Activated B cell treated with CpG ODN at 0.5 μM for 24 hours (primary cell): ENCODE data around the gene NCS1. TPM values are rescaled to one million over a fixed set of nuclear protein-coding genes. Genes with fewer than 3 reads are reported as not detected.

ENCODE experiments used
- ATAC-seq: fragments of 200-7000 bp; cut with Tn5 transposase; one replicate; pipeline ENCODE4 v1.10.0; 2021; ENCODE audit warnings: low read depth, mild to moderate bottlenecking, moderate library complexity
- CTCF ChIA-PET: fragments of 350-600 bp; sonication (Branson Sonifier 250); formaldehyde crosslinking; loops from one replicate; lab custom pipeline; 2021; ENCODE audit warnings: antibody characterized with exemption; lab: Charles Lee
- POLR2A ChIA-PET: fragments of 350-600 bp; sonication (Branson Sonifier 250); formaldehyde crosslinking; loops from one replicate; lab custom pipeline; 2021; ENCODE audit warnings: antibody characterized with exemption; lab: Charles Lee
- DNase-seq: peaks from one replicate; pipeline ENCODE4 v3.0.0; 2022
- H3K27ac Mint-ChIP-seq: one replicate; pipeline ENCODE4 v1.8.0; 2020; ENCODE audit warnings: mixed read lengths
- H3K27me3 Mint-ChIP-seq: one replicate; pipeline ENCODE4 v1.8.0; 2021; ENCODE audit warnings: mixed read lengths
- H3K36me3 Mint-ChIP-seq: one replicate; pipeline ENCODE4 v1.8.0; 2021; ENCODE audit warnings: low read depth, mixed read lengths
- H3K4me1 Mint-ChIP-seq: one replicate; pipeline ENCODE4 v1.8.0; 2021; ENCODE audit warnings: mixed read lengths
- H3K4me3 Mint-ChIP-seq: one replicate; pipeline ENCODE4 v1.8.0; 2020; ENCODE audit warnings: mild to moderate bottlenecking, mixed read lengths
- H3K9me3 Mint-ChIP-seq: one replicate; pipeline ENCODE4 v1.8.0; 2020; ENCODE audit warnings: mixed read lengths
- intact Hi-C: fragments of 100-400 bp; cut with micrococcal nuclease; formaldehyde crosslinking; loops from one replicate; pipeline ENCODE4 v1.15.1; 2024
- total RNA-seq: library from RNA; stranded (reverse); gene quantifications from 2 replicates; pipeline ENCODE4 v1.2.3, GENCODE V29; 2022
- TF ChIP-seq, protein P1 (sequence below): fragments of 200-600 bp; IDR thresholded peaks from one replicate; pipeline ENCODE4 v1.8.0; 2022; ENCODE audit warnings: antibody characterized with exemption, mild to moderate bottlenecking

Gene NCS1
- total RNA-seq, 1 donor from 2014 or later = 0.24 TPM

- Mint-ChIP-seq H3K36me3 (no peaks in the 10 kb centered on the region), H3K27ac (no peak overlapping the region), H3K9me3 (no peaks in the 10 kb centered on the region), H3K4me3 (no peak overlapping the region), H3K4me1 (peaks cover 13% of the 10 kb centered on the region), H3K27me3 (peaks cover 31% of the 10 kb centered on the region)
- ATAC-seq (no peak), DNase-seq (no peak)
- TF ChIP-seq, protein P1, sequence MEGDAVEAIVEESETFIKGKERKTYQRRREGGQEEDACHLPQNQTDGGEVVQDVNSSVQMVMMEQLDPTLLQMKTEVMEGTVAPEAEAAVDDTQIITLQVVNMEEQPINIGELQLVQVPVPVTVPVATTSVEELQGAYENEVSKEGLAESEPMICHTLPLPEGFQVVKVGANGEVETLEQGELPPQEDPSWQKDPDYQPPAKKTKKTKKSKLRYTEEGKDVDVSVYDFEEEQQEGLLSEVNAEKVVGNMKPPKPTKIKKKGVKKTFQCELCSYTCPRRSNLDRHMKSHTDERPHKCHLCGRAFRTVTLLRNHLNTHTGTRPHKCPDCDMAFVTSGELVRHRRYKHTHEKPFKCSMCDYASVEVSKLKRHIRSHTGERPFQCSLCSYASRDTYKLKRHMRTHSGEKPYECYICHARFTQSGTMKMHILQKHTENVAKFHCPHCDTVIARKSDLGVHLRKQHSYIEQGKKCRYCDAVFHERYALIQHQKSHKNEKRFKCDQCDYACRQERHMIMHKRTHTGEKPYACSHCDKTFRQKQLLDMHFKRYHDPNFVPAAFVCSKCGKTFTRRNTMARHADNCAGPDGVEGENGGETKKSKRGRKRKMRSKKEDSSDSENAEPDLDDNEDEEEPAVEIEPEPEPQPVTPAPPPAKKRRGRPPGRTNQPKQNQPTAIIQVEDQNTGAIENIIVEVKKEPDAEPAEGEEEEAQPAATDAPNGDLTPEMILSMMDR = no peak
- ChIA-PET POLR2A (interaction anchor here (0.7 kb wide), 1 partner anchor 27 kb away, joined by 11 read pairs; no protein-coding TSS in a partner anchor), CTCF (no interaction called here)
- intact Hi-C loops = no loop called here
These were observed 27.5 kb upstream of the NCS1 start for GRCh38 chr9:130144703-130145102.

- TF ChIP-seq, protein P1 = no peak
- Mint-ChIP-seq H3K9me3 (no peaks in the 10 kb centered on the region), H3K27ac (no peak overlapping the region), H3K4me3 (no peak overlapping the region), H3K27me3 (peaks cover 31% of the 10 kb centered on the region), H3K36me3 (no peaks in the 10 kb centered on the region), H3K4me1 (peaks cover 8% of the 10 kb centered on the region)
- DNase-seq = no peak
- ChIA-PET POLR2A (interaction anchor here (0.6 kb wide), 1 partner anchor 1270 kb away, joined by 3 read pairs; no protein-coding TSS in a partner anchor), CTCF (no interaction called here)
- no peak for ATAC-seq
- intact Hi-C loops = no loop called here
These were observed 26.5 kb upstream of the NCS1 start for GRCh38 chr9:130145658-130146057.

GRCh38 chr9:130147198-130147597 is 25.0 kb upstream of the NCS1 start:
- no peak overlapping the region for H3K27ac Mint-ChIP-seq
- CTCF ChIA-PET = no interaction called here
- no peak for DNase-seq

DNA sequence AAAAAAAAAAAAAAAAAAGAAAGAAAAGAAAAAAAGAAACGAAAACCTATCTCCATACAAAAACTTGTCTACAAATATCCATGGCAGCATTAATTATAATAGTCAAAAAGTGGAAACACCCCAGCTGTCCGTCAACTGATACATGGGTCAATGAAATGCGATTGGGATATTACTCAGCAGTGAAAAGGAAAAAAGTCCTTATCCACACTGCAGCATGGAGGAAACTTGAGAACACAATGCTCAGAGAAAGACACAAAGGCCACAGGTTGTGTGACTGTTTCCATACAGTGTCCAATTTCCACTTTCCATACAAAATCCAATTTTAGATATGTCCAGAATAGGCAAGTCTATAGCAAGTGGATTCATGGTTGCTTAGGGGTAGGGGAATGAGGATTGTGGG is 24.3 kb upstream of the NCS1 start:
- Mint-ChIP-seq H3K4me1 (no peaks in the 10 kb centered on the region), H3K4me3 (no peak overlapping the region), H3K9me3 (no peaks in the 10 kb centered on the region), H3K27me3 (peaks cover 31% of the 10 kb centered on the region), H3K36me3 (no peaks in the 10 kb centered on the region), H3K27ac (no peak overlapping the region)
- ChIA-PET CTCF (no interaction called here), POLR2A (no interaction called here)
- ATAC-seq (no peak), DNase-seq (no peak)
- TF ChIP-seq, protein P1 = no peak
- intact Hi-C loops = no loop called here

More at GRCh38 chr9:130147198-130147597, 25.0 kb upstream of the NCS1 start:
- H3K4me3 Mint-ChIP-seq = no peak overlapping the region
- POLR2A ChIA-PET = no interaction called here
- H3K36me3 Mint-ChIP-seq = no peaks in the 10 kb centered on the region
- H3K4me1 Mint-ChIP-seq = no peaks in the 10 kb centered on the region
- TF ChIP-seq, protein P1 = no peak
- no peaks in the 10 kb centered on the region for H3K9me3 Mint-ChIP-seq
- no peak for ATAC-seq
- intact Hi-C loops = no loop called here
- peaks cover 31% of the 10 kb centered on the region for H3K27me3 Mint-ChIP-seq

DNA sequence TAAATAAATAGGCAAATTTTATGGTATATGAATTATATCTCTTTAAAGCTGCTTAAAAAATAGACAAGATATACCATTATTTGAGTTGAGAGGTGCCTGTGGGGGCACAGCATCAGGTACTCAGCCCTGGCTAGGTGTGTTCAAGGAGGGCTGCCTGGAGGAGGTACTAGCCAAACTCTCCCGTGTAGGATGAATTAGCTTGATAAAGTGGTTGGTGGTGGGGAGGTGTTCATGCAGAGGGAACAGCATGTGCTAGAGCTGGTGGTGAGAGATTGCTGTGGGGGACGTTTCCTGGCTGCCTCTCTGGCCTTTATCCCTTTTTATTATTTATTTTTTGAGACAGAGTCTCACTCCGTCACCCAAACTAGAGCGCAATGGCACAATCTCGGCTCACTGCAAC is 23.2 kb upstream of the NCS1 start:
- intact Hi-C loops = no loop called here
- CTCF ChIA-PET = no interaction called here
- Mint-ChIP-seq H3K27ac (no peak overlapping the region), H3K27me3 (peaks cover 29% of the 10 kb centered on the region), H3K36me3 (no peaks in the 10 kb centered on the region), H3K4me1 (no peaks in the 10 kb centered on the region), H3K4me3 (no peak overlapping the region), H3K9me3 (no peaks in the 10 kb centered on the region)
- no peak for DNase-seq
- TF ChIP-seq, protein P1 = no peak
- POLR2A ChIA-PET = no interaction called here
- no peak for ATAC-seq
